Amniotic epithelial cell (primary cell): ENCODE measurements around the gene KAT2B.
"Not testable (repeated sequence)": the region's sequence is repeated elsewhere in the genome, so short reads cannot be mapped to it uniquely, and the experiment has no call there.

Source experiments
- DNase-seq: peaks from one replicate; pipeline ENCODE4 v3.0.0-alpha.2; 2010; ENCODE audit warnings: low read depth

The KAT2B gene

GRCh38 chr3:20039765-20040547 is at the start of gene KAT2B:
Gene KAT2B (plus strand): TSS chr3:20040446. CDS start chr3:20040478, 32 bp downstream.
- DNase-seq = peak; percentile 57

- peak; percentile 41 for DNase-seq
These were observed 45.5 kb upstream of the KAT2B start for GRCh38 chr3:19994796-19995195.

GRCh38 chr3:19997502-19997901 is 42.7 kb upstream of the KAT2B start:
- DNase-seq = no peak

- DNase-seq = no peak
These were observed 38.3 kb upstream of the KAT2B start for GRCh38 chr3:20001932-20002331.

GRCh38 chr3:20007960-20008359 is 32.3 kb upstream of the KAT2B start:
- DNase-seq = no peak

GRCh38 chr3:20008646-20009045 is 31.6 kb upstream of the KAT2B start:
- no peak for DNase-seq

GRCh38 chr3:20012164-20012563 is 28.1 kb upstream of the KAT2B start, which contains the start of gene PP2D1:
Gene PP2D1 (minus strand): TSS chr3:20012264. CDS start chr3:20012072, 192 bp downstream.
- DNase-seq = peak; percentile 6

GRCh38 chr3:20013396-20013795 is 26.9 kb upstream of the KAT2B start:
- no peak for DNase-seq

GRCh38 chr3:20015525-20015924 is 24.7 kb upstream of the KAT2B start:
- no peak for DNase-seq

- DNase-seq = not testable (repeated sequence)
These were observed 24.2 kb upstream of the KAT2B start for GRCh38 chr3:20016076-20016475.

- no peak for DNase-seq
These were observed 17.2 kb upstream of the KAT2B start for GRCh38 chr3:20022954-20023622.

- peak; percentile 28 for DNase-seq
These were observed 16.4 kb upstream of the KAT2B start for GRCh38 chr3:20023623-20024405.

- no peak for DNase-seq
These were observed 13.1 kb upstream of the KAT2B start for GRCh38 chr3:20027136-20027535.

- DNase-seq = no peak
These were observed 11.3 kb upstream of the KAT2B start for GRCh38 chr3:20028905-20029331.

- DNase-seq = not testable (repeated sequence)
These were observed 8.3 kb upstream of the KAT2B start for GRCh38 chr3:20031939-20032338.

- no peak for DNase-seq
These were observed 5.2 kb upstream of the KAT2B start for GRCh38 chr3:20035019-20035418.

GRCh38 chr3:20037255-20037996 is 2.8 kb upstream of the KAT2B start:
- DNase-seq = no peak

- no peak for DNase-seq
These were observed 1.4 kb upstream of the KAT2B start for GRCh38 chr3:20038699-20039465.

- DNase-seq = no peak
These were observed 831 bp upstream of the KAT2B start for GRCh38 chr3:20039466-20039764.

- DNase-seq = peak; percentile 71
These were observed 426 bp downstream of the KAT2B start for GRCh38 chr3:20040548-20041196.
